Endothelial cell of umbilical vein (primary cell): Measurements from ENCODE around the gene CDHR5. TPM values are rescaled to one million over a fixed set of nuclear protein-coding genes. Genes with fewer than 3 reads are reported as not detected.

ENCODE experiments used
- BruUV-seq: library from RNA; stranded (reverse); fragments of 400-500 nt; replicated peaks from 2 replicates; lab custom pipeline; 2021; lab: Mats Ljungman, UMichigan
- CTCF ChIA-PET: fragments of 300-600, 350-600 bp; sonication (Branson Sonifier 250); formaldehyde crosslinking; loops from one replicate; lab custom pipeline; 2021; ENCODE audit warnings: antibody characterized with exemption, inconsistent platforms; lab: Charles Lee
- POLR2A ChIA-PET: fragments of 300-600, 350-600 bp; sonication (Branson Sonifier 250); formaldehyde crosslinking; loops from one replicate; lab custom pipeline; 2021; ENCODE audit warnings: antibody characterized with exemption, inconsistent platforms; lab: Charles Lee
- DNase-seq: peaks from one replicate; pipeline ENCODE4 v3.0.0-alpha.2; 2011; ENCODE audit warnings: low read depth, low spot score
- FAIRE-seq: peaks from 2 replicates; lab custom pipeline; 2011; peaks lifted over from hg19 to GRCh38; lab: Jason Lieb, UNC
- H2AFZ ChIP-seq: 2 replicates; pipeline ENCODE4 v1.6.0; 2012; ENCODE audit warnings: low read depth, low read length, control low read depth, inconsistent platforms
- H3K27ac ChIP-seq: 2 replicates; pipeline ENCODE4 v1.5.1; 2011; ENCODE audit warnings: low read depth, mild to moderate bottlenecking, control low read depth, low read length, moderate library complexity; ENCODE audit not compliant: insufficient read depth
- H3K27me3 ChIP-seq, 2 experiments: 2 replicates each; pipeline versions ENCODE4 v1.6.0 to v1.6.1; 2011; ENCODE audit warnings: low read length in 2 of 2, mixed read lengths in 1 of 2; ENCODE audit not compliant: control insufficient read depth in 2 of 2, insufficient read depth in 2 of 2
- H3K36me3 ChIP-seq, 2 experiments: 2 replicates in 1 of 2; 3 replicates in 1 of 2; pipeline ENCODE4 v1.5.1; 2011; ENCODE audit warnings: low read length in 2 of 2, mild to moderate bottlenecking in 1 of 2, moderate library complexity in 1 of 2; ENCODE audit not compliant: control insufficient read depth in 2 of 2, insufficient read depth in 2 of 2; ENCODE audit errors: extremely low read depth in 1 of 2
- H3K4me1 ChIP-seq: 3 replicates; pipeline ENCODE4 v1.5.1; 2011; ENCODE audit warnings: mild to moderate bottlenecking, low read length; ENCODE audit not compliant: control insufficient read depth, insufficient read depth; ENCODE audit errors: extremely low read depth
- H3K4me2 ChIP-seq: 2 replicates; pipeline ENCODE4 v1.6.1; 2011; ENCODE audit warnings: low read length, control low read depth, mixed read lengths; ENCODE audit not compliant: insufficient read depth
- H3K4me3 ChIP-seq, 3 experiments: fragments of 200-600 bp in 1 of 3; sonication (generic), shearing (Covaris generic) in 1 of 3; replicated peaks in 1 of 3; 2 replicates each; pipeline ENCODE4 v1.5.1; 2011 to 2016; ENCODE audit warnings: control low read depth in 3 of 3, low read length in 3 of 3, mild to moderate bottlenecking in 2 of 3, inconsistent platforms in 1 of 3, low read depth in 1 of 3, moderate library complexity in 1 of 3; ENCODE audit not compliant: insufficient read depth in 1 of 3
- H3K79me2 ChIP-seq: 2 replicates; pipeline ENCODE4 v1.6.0; 2012; ENCODE audit warnings: low read length, inconsistent platforms; ENCODE audit not compliant: control insufficient read depth, insufficient read depth
- H3K9ac ChIP-seq: replicated peaks from 2 replicates; pipeline ENCODE3; 2011; ENCODE audit warnings: low read length, control low read depth; ENCODE audit not compliant: insufficient read depth; ENCODE audit errors: extremely low read depth
- H3K9me1 ChIP-seq: replicated peaks from 3 replicates; pipeline ENCODE4 v1.6.0; 2011; ENCODE audit warnings: mild to moderate bottlenecking, low read length; ENCODE audit not compliant: control insufficient read depth, insufficient read depth; ENCODE audit errors: extremely low read depth
- H3K9me3 ChIP-seq: replicated peaks from 2 replicates; pipeline ENCODE4 v1.5.1; 2012; ENCODE audit warnings: low read length, inconsistent platforms; ENCODE audit not compliant: control insufficient read depth, insufficient read depth
- H4K20me1 ChIP-seq: replicated peaks from 2 replicates; pipeline ENCODE3; 2011; ENCODE audit warnings: mild to moderate bottlenecking, low read length; ENCODE audit not compliant: control insufficient read depth, insufficient read depth; ENCODE audit errors: extremely low read depth
- CTCF ChIP-seq, 2 donors: IDR thresholded peaks; 1 replicate in 1 of 2; 2 replicates in 1 of 2; pipeline ENCODE4 v1.5.1; 2011; ENCODE audit warnings: low read length in 2 of 2, mild to moderate bottlenecking in 2 of 2, moderate library complexity in 2 of 2, control low read depth in 1 of 2, inconsistent platforms in 1 of 2, low read depth in 1 of 2; ENCODE audit not compliant: insufficient read depth in 1 of 2; ENCODE audit errors: extremely low read depth in 1 of 2
- EZH2 ChIP-seq: IDR thresholded peaks from 2 replicates; pipeline ENCODE4 v1.6.1; 2012; ENCODE audit warnings: borderline replicate concordance, low read depth, mild to moderate bottlenecking, moderate library complexity, low read length, inconsistent platforms; ENCODE audit not compliant: severe bottlenecking
- FOS ChIP-seq: IDR thresholded peaks from 2 replicates; pipeline ENCODE4 v1.6.1; 2011; ENCODE audit warnings: mild to moderate bottlenecking, low read length, moderate library complexity, borderline replicate concordance; ENCODE audit not compliant: insufficient read depth
- GATA2 ChIP-seq: IDR thresholded peaks from 2 replicates; pipeline ENCODE4 v1.7.0; 2011; ENCODE audit warnings: low read depth, mild to moderate bottlenecking, moderate library complexity, mixed read lengths, low read length; ENCODE audit not compliant: insufficient read length, insufficient read depth
- JUN ChIP-seq: IDR thresholded peaks from 2 replicates; pipeline ENCODE4 v1.6.1; 2011; ENCODE audit warnings: borderline replicate concordance, low read depth; ENCODE audit not compliant: insufficient read length, insufficient read depth
- MAX ChIP-seq: IDR thresholded peaks from 2 replicates; pipeline ENCODE4 v1.6.1; 2011; ENCODE audit not compliant: insufficient read depth, insufficient read length
- MYC ChIP-seq: IDR thresholded peaks from one replicate; pipeline ENCODE4 v1.6.1; 2011; ENCODE audit warnings: mild to moderate bottlenecking, low read depth, low read length
- POLR2A ChIP-seq: IDR thresholded peaks from 2 replicates; pipeline ENCODE4 v1.6.1; 2012; ENCODE audit warnings: low read depth, mild to moderate bottlenecking, control low read depth, low read length
- POLR2AphosphoS5 ChIP-seq: IDR thresholded peaks from 2 replicates; pipeline ENCODE4 v1.6.1; 2012; ENCODE audit warnings: low read depth, mild to moderate bottlenecking, control low read depth, low read length, moderate library complexity; ENCODE audit not compliant: insufficient read depth
- dilution Hi-C: fragments of 300-500 bp; cut with MboI; formaldehyde crosslinking; loops from one replicate; pipeline ENCODE4 v1.15.0; 2019; ENCODE audit warnings: low sequenced_read_pairs; ENCODE audit not compliant: extremely low pct_ligation_motif_present
- intact Hi-C: fragments of 100-400 bp; cut with micrococcal nuclease; formaldehyde crosslinking; loops from one replicate; pipeline ENCODE4 v1.10.0; 2022
- polyA plus RNA-seq, 4 experiments: library from polyadenylated mRNA; depleted of rRNA in 3 of 4; stranded (reverse) in 3 of 4; unstranded in 1 of 4; fragments of >200 nt; gene quantifications; 2 replicates each; pipeline versions ENCODE4 v1.2.1 to v1.2.3, GENCODE V29; 2011 to 2012; ENCODE audit warnings: missing spikeins in 1 of 4
- total RNA-seq: library from RNA; stranded (reverse); gene quantifications from 2 replicates; pipeline ENCODE4 v1.2.3, GENCODE V29; 2021

CDHR5 gene
- total and polyA plus RNA-seq, 2 donors (not counting 3 experiments of a cell fraction or from before 2014, with no cell fraction given) = not detected

GRCh38 chr11:597166-597725 lies 27.5 kb downstream of the CDHR5 start:
- no TSS peak for BruUV-seq
- Histone ChIP-seq H3K27ac (no peak overlapping the region), H3K27me3 (no peaks in the 10 kb centered on the region), H3K4me3 (no peak overlapping the region), H3K4me1 (no peaks in the 10 kb centered on the region), H3K36me3 (peaks cover 25 to 59% of the 10 kb centered on the region in 2 experiments), H3K9me3 (no peaks in the 10 kb centered on the region), H2AFZ (no peak overlapping the region), H3K4me2 (no peak overlapping the region), H3K9ac (no peak overlapping the region), H3K9me1 (no peaks in the 10 kb centered on the region), H4K20me1 (no peaks in the 10 kb centered on the region), H3K79me2 (no peaks in the 10 kb centered on the region)
- CTCF ChIA-PET = no interaction called here
- POLR2A ChIA-PET = no interaction called here
- intact Hi-C loops (no loop called here), dilution Hi-C loops (no loop called here)
- no peak for DNase-seq
- TF ChIP-seq CTCF (IDR thresholded peaks at IDR 0.05; ENCODE audit: extremely low read depth in 1 of 2, insufficient read depth in 1 of 2, low read depth in 1 of 2, low read length in 2 of 2) (peak; percentile 18 to 30), POLR2AphosphoS5 (no peak)
- no peak for FAIRE-seq

DNA sequence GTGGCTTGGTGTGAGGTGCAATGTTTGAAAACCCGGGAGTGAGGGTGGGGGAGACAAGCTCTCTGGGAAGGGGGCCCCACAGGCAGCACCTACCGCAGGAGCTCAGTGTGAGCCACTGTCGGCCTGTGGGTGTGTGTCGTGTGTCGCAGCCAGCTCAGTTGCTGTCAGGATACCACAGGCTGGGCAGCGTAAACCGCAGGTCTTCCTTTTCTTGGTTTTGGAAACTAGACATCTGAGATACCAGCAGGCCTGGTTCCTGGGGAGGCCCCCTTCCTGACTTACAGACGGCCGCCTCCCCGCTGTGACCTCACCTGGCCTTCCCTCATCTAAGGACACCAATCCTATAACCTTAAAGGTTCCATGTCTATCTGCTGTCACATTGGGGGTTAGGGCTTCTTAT lies 28.4 kb downstream of the CDHR5 start:
- Histone ChIP-seq H3K27me3 (no peaks in the 10 kb centered on the region), H3K4me1 (no peaks in the 10 kb centered on the region), H3K36me3 (peaks cover 22 to 54% of the 10 kb centered on the region in 2 experiments), H3K9ac (no peak overlapping the region), H3K4me3 (no peak overlapping the region), H3K79me2 (no peaks in the 10 kb centered on the region), H4K20me1 (no peaks in the 10 kb centered on the region), H3K27ac (no peak overlapping the region), H3K4me2 (no peak overlapping the region), H3K9me3 (no peaks in the 10 kb centered on the region), H3K9me1 (no peaks in the 10 kb centered on the region), H2AFZ (no peak overlapping the region)
- dilution Hi-C loops (no loop called here), intact Hi-C loops (no loop called here)
- TF ChIP-seq POLR2A (no peak), JUN (no peak), FOS (no peak), POLR2AphosphoS5 (no peak), MYC (no peak), GATA2 (no peak), MAX (no peak), EZH2 (no peak), CTCF (IDR thresholded peaks at IDR 0.05; ENCODE audit: extremely low read depth in 1 of 2, insufficient read depth in 1 of 2, low read depth in 1 of 2, low read length in 2 of 2) (no peak)
- no peak for FAIRE-seq
- no TSS peak for BruUV-seq
- DNase-seq = no peak
- ChIA-PET POLR2A (interaction anchor here (0.6 kb wide), 1 partner anchor 142 kb away, joined by 4 read pairs; no protein-coding TSS in a partner anchor), CTCF (no interaction called here)
